Activated CD4-positive, alpha-beta T cell treated with anti-CD3 and anti-CD28 coated beads for 24 hours (primary cell): Measurements from ENCODE around the gene MYH16.
"Not testable (repeated sequence)": the region's sequence is repeated elsewhere in the genome, so short reads cannot be mapped to it uniquely, and the experiment has no call there.

Source experiments
- DNase-seq, 2 donors: peaks; one replicate each; pipeline ENCODE4 v3.0.0-alpha.2; 2020; ENCODE audit warnings: low read depth in 2 of 2

MYH16 gene

DNA sequence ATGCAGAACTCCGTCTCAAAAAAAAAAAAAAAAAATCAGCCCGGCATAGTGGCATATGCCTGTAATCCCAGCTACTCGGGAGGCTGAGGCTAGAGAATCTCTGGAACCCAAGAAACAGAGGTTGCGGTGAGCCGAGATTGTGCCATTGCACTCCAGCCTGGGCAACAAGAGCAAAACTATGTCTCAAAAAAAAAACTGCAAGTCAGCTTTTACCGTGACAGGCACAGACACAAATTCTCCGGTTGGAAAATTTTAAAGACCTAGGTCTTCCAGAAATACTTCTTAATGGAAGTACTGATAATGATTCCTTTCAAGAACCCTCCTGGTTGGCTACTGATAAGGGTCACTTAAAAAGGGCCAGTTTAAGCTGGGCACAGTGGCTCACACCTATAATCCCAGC is 82.5 kb downstream of the MYH16 start:
- DNase-seq: no peak

DNA sequence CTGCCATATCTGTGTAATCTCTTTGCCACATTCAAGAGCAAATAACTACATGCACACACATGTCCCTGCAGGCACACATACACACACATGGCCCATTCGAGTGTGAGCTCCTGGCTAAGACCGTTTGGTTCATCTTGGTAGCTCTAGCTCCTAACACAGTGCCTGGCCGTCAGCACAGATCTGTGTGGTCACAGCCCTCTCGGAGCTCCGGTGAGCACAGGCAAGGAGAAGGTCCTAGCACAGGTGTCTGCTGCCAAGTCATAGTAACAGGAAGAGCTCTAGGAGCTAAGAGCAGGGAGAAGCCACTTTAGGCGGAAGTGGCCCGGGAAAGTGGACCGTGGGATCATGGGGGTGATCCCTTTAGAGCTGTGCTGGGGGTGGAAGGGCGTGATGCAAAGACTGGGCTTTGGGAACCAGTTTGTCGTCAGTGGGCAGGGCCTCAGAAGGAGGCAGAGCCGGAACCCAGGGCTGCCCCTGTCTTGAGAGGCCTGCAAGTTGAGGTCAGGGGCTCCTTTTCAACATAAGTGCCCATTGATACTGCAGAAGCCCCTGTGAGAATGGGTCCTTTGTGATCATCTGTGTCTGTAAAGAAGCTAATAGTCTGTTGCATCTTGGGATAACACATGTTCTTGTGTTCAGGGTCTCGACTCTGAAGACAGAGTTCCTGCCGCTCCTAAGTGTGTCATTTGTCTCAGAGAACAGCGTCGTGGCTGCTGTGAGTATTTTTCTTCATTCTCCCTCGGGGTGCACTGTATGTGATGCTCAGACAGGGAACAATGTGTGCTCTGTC is 85.3 kb downstream of the MYH16 start:
- no peak for DNase-seq

DNA sequence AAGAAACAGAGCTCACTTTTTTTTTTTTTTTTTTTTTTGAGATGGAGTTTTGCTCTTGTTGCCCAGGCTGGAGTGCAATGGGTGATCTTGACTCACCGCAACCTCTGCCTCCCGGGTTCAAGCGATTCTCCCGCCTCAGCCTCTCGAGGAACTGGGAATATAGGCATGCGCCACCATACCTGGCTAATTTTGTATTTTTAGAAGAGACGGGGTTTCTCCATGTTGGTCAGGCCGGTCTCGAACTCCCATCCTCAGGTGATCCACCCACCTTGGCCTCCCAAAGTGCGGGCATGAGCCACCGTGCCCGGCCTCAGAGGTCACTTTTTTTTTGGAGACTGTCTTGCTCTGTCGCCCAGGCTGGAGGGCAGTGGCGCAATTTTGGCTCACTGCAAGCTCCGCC is 85.9 kb downstream of the MYH16 start:
- DNase-seq: not testable (repeated sequence)

DNA sequence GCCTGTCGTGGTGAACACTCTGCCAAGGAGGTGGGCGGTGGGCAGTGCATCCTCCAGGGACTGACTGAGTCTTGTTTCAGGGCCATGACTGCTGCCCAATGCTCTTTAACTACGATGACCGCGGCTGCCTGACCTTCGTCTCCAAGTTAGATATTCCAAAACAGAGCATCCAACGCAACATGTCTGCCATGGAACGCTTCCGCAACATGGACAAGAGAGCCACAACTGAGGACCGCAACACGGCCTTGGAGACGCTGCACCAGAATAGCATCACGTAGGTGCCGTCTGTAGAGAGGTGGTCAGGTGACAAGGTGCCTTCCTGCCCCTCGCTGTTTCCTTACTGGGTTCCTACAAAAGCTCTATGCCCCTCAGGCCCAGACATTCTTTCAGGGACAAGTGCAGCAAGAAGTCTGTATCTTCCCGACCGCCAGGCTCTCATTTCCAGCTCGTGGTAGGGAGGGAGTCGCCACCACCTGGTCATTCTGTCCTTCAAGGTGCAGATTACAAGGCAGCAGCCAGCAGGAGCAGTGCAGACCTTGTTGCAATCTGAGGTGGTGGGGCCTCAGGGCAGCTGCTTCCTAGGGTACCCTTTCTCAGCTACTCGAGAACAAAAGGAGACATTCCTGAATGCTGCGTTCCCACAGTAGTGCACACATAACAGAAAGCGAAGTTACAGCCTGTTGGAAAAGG is 87.0 kb downstream of the MYH16 start:
- no peak for DNase-seq
